HK-2 (cell line): ENCODE data around the gene PRPF6.

Source experiments
- DNase-seq: peaks from one replicate; pipeline ENCODE4 v3.0.0-alpha.2; 2018; ENCODE audit not compliant: unreplicated experiment

PRPF6 gene

GRCh38 chr20:63945921-63946920, 34.7 kb upstream of the PRPF6 start:
- DNase-seq: no peak

GRCh38 chr20:63946986-63947637, 33.8 kb upstream of the PRPF6 start:
- DNase-seq: no peak

- DNase-seq: no peak
Observed at GRCh38 chr20:63947638-63948456, 33.1 kb upstream of the PRPF6 start.

GRCh38 chr20:63950701-63951397, 30.1 kb upstream of the PRPF6 start:
- no peak for DNase-seq

GRCh38 chr20:63951398-63952209, 29.3 kb upstream of the PRPF6 start:
- DNase-seq: no peak

GRCh38 chr20:63952210-63952535, 28.8 kb upstream of the PRPF6 start:
- DNase-seq: no peak

GRCh38 chr20:63952769-63953168, 28.2 kb upstream of the PRPF6 start:
- no peak for DNase-seq

GRCh38 chr20:63953764-63954429, 27.0 kb upstream of the PRPF6 start:
- no peak for DNase-seq

GRCh38 chr20:63955281-63955826, 25.6 kb upstream of the PRPF6 start:
- DNase-seq: no peak

- DNase-seq: peak; percentile 82
Observed at GRCh38 chr20:63955827-63956663, 24.9 kb upstream of the PRPF6 start, which contains the start of gene UCKL1. Gene UCKL1 (minus strand): TSS chr20:63956416. CDS start chr20:63956372, 44 bp downstream.

- no peak for DNase-seq
Observed at GRCh38 chr20:63956664-63957003, 24.3 kb upstream of the PRPF6 start.

- DNase-seq: peak; percentile 77
Observed at GRCh38 chr20:63957004-63957689, 23.8 kb upstream of the PRPF6 start.

GRCh38 chr20:63957690-63958441, 23.1 kb upstream of the PRPF6 start:
- no peak for DNase-seq

- DNase-seq: no peak
Observed at GRCh38 chr20:63958471-63958870, 22.5 kb upstream of the PRPF6 start.

GRCh38 chr20:63958964-63959698, 21.8 kb upstream of the PRPF6 start:
- DNase-seq: no peak

- no peak for DNase-seq
Observed at GRCh38 chr20:63959699-63960075, 21.2 kb upstream of the PRPF6 start.
